HG02798 (cell line): ENCODE measurements around the gene KY.

Source experiments
- ATAC-seq: cut with Tn5 transposase; IDR thresholded peaks from one replicate; pipeline ENCODE4 v1.9.1; 2021; ENCODE audit warnings: mild to moderate bottlenecking; ENCODE audit not compliant: unreplicated experiment, poor library complexity

The KY gene

GRCh38 chr3:134624537-134625287 lies 26.1 kb downstream of the KY start:
- ATAC-seq = no peak

GRCh38 chr3:134623615-134624245 lies 27.1 kb downstream of the KY start:
- ATAC-seq = no peak

- ATAC-seq = no peak
Measured at GRCh38 chr3:134622806-134623365, 27.9 kb downstream of the KY start.

- peak; percentile 54 for ATAC-seq
Measured at GRCh38 chr3:134621854-134622253, 29.0 kb downstream of the KY start.

GRCh38 chr3:134620476-134621115 lies 30.2 kb downstream of the KY start:
- ATAC-seq = no peak

GRCh38 chr3:134619884-134620445 lies 30.9 kb downstream of the KY start:
- no peak for ATAC-seq

- ATAC-seq = no peak
Measured at GRCh38 chr3:134619301-134619615, 31.6 kb downstream of the KY start.

GRCh38 chr3:134618478-134619300 lies 32.1 kb downstream of the KY start:
- no peak for ATAC-seq

GRCh38 chr3:134617608-134618477 lies 33.0 kb downstream of the KY start:
- no peak for ATAC-seq

- no peak for ATAC-seq
Measured at GRCh38 chr3:134615743-134616142, 35.1 kb downstream of the KY start.

GRCh38 chr3:134614955-134615354 lies 35.9 kb downstream of the KY start:
- ATAC-seq = no peak

- ATAC-seq = no peak
Measured at GRCh38 chr3:134613006-134613520, 37.8 kb downstream of the KY start.

GRCh38 chr3:134611516-134611915 lies 39.3 kb downstream of the KY start:
- no peak for ATAC-seq

- no peak for ATAC-seq
Measured at GRCh38 chr3:134610432-134611385, 40.1 kb downstream of the KY start.

GRCh38 chr3:134609821-134610431 lies 40.9 kb downstream of the KY start:
- ATAC-seq = no peak

- no peak for ATAC-seq
Measured at GRCh38 chr3:134608771-134609435, 41.9 kb downstream of the KY start.
